HG03342 (cell line): ENCODE data around the gene TCP1.
"Not testable (repeated sequence)": the region's sequence is repeated elsewhere in the genome, so short reads cannot be mapped to it uniquely, and the experiment has no call there.

Experiments used
- ATAC-seq: cut with Tn5 transposase; IDR thresholded peaks from one replicate; pipeline ENCODE4 v1.9.1; 2021; ENCODE audit warnings: mild to moderate bottlenecking, moderate library complexity; ENCODE audit not compliant: unreplicated experiment

The TCP1 gene

DNA sequence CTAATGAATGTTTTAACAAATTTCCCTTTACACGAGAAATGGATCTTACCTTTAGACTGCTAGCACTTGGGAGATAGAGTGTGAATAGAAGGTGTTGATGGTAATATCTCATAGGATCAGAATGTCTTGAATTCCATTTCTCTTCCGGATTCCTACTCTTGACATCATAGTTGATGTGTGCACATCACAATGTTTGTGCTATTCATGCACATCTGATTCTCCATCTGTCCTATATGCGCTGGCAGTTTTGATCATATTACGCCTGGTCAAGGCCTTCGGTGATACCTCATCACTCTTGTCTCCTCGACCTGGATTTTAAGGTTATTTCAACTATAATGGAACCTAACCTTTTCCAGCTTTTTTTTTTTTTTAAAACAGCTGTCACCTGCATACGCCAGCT lies 44.3 kb downstream of the TCP1 start:
- no peak for ATAC-seq

DNA sequence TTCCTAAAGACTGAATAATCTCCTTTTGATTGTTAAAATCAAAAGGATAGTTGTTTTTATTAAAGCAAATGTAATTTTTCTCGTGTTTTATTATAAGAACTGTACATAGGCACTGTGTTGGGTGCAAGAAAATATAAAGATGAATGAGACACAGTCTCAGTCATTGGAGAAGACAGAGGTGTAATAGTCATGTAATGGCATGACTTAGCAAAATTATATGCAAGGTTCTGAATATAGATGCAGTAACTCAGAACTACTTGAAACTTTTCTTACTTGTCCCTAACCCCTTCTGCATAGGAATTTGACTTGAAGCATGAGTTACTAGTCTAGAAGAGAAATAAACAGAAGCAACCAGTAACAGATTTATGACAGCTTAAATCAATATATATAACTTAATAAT lies 47.2 kb downstream of the TCP1 start:
- ATAC-seq, result no peak

- no peak for ATAC-seq
Observed at GRCh38 chr6:159739341-159739740, 50.1 kb downstream of the TCP1 start.

DNA sequence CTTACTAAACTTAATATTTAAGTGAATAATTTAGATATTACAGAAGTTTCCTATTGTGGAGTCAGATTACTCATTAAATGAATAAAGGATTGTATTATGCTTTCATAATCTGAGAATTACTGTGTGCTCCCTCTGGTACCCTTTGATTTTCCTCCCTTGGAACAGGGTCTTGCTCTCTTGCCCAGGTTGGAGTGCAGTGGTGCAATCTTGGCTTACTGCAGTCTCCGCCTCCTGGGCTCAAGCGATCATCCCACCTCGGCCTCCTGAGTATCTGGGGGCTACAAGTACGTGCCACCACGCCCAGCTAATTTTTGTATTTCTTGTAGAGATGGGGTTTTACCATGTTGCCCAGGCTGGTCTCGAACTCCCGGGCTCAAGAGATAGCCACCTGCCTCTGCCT lies 52.5 kb downstream of the TCP1 start:
- ATAC-seq, result no peak

DNA sequence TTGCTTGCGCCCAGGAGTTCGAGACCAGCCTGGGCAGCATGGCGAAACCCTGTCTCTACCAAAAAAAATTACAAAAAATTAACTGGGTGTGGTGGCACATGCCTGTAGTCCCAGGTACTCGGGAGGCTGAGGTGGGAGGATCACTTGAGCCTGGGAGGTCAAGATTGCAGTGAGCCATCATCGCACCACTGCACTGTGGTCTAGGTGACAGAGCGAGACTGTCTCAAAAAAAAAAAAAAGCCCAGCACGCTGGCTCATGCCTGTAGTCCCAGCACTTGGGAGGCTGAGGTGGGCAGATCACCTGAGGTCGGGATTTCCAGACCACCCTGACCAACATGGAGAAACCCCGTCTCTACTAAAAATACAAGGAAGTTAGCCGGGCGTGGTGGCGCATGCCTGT lies 56.0 kb downstream of the TCP1 start:
- ATAC-seq, result not testable (repeated sequence)

DNA sequence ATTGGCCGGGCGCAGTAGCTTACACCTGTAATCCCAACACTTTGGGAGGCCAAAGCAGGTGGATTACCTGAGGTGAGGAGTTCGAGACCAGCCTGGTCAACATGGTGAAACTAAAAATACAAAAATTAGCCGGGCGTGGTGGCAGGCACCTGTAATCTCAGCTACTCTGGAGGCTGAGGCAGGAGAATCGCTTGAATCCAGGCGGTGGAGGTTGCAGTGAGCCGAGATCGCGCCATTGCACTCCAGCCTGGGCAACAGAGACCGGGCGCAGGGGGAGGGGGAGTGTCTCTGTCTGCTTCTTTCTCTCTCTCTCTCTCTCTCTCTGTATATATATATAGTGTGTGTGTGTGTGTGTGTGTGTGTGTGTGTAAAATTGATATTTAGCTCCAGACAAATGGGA lies 56.9 kb downstream of the TCP1 start:
- not testable (repeated sequence) for ATAC-seq

GRCh38 chr6:159730332-159730676 lies 59.1 kb downstream of the TCP1 start:
- no peak for ATAC-seq

DNA sequence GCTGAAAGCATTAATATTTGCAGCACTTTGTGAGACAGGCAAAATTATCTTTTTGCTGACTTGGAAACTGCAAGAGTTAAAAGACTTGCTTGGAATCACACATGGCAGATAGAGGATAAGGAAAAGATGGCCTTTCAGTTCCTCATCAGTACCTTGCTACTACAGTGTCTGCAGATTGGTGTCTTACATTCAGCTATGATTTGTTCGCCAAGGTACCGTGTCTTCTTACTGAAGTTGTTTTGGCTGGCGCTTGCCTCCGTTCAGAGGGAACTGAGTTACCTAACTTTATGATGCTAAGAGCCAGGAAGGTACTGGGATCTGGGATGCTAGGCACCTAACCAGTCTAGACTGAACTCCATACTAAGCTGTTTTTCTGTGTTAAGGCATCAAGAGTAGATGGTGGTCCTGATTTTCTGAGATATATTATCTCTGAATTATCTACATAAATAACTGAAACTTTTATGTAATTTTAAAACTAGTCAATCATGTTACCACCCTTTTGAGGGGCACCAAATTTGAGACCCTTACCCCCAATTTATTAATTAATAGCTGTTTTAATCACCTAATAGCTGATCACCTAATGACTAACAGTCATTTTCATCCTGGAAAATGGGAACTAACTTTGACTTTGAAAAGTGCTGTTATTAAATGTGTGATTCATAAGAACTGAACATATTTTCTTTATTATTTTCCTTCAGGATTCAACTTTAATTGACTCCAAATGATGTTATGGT lies 59.6 kb downstream of the TCP1 start:
- ATAC-seq, result no peak

- ATAC-seq, result no peak
Observed at GRCh38 chr6:159728531-159728964, 60.9 kb downstream of the TCP1 start.
